HG03442 (cell line): ENCODE data around the gene TEX14.
A peak's percentile ranks its signal among the peaks of the same experiment; 100 is the strongest.
"Not testable (repeated sequence)": the region's sequence is repeated elsewhere in the genome, so short reads cannot be mapped to it uniquely, and the experiment has no call there.

Source experiments
- ATAC-seq: cut with Tn5 transposase; IDR thresholded peaks from one replicate; pipeline ENCODE4 v1.9.1; 2021; ENCODE audit warnings: mild to moderate bottlenecking, moderate library complexity; ENCODE audit not compliant: unreplicated experiment

TEX14 gene

GRCh38 chr17:58690033-58690432 is 1.8 kb downstream of the TEX14 start:
- not testable (repeated sequence) for ATAC-seq

- no peak for ATAC-seq
These were observed 3.3 kb downstream of the TEX14 start for GRCh38 chr17:58688521-58688920.

GRCh38 chr17:58686980-58687379 is 4.9 kb downstream of the TEX14 start:
- no peak for ATAC-seq

GRCh38 chr17:58684462-58684861 is 7.4 kb downstream of the TEX14 start:
- ATAC-seq = not testable (repeated sequence)

GRCh38 chr17:58684003-58684402 is 7.8 kb downstream of the TEX14 start:
- ATAC-seq = no peak

GRCh38 chr17:58680038-58680369 is 11.8 kb downstream of the TEX14 start:
- no peak for ATAC-seq

- ATAC-seq = no peak
These were observed 12.4 kb downstream of the TEX14 start for GRCh38 chr17:58679263-58680037.

GRCh38 chr17:58678287-58678686 is 13.6 kb downstream of the TEX14 start:
- ATAC-seq = not testable (repeated sequence)

- no peak for ATAC-seq
These were observed 14.5 kb downstream of the TEX14 start for GRCh38 chr17:58677194-58677880.

- ATAC-seq = no peak
These were observed 19.9 kb downstream of the TEX14 start for GRCh38 chr17:58671969-58672368.

GRCh38 chr17:58669853-58670252 is 22.0 kb downstream of the TEX14 start:
- no peak for ATAC-seq

- ATAC-seq = no peak
These were observed 23.3 kb downstream of the TEX14 start for GRCh38 chr17:58668598-58668935.

- no peak for ATAC-seq
These were observed 23.8 kb downstream of the TEX14 start for GRCh38 chr17:58667934-58668597.

- no peak for ATAC-seq
These were observed 25.0 kb downstream of the TEX14 start for GRCh38 chr17:58666858-58667267.

- no peak for ATAC-seq
These were observed 25.6 kb downstream of the TEX14 start for GRCh38 chr17:58665946-58666857.

GRCh38 chr17:58664302-58664701 is 27.5 kb downstream of the TEX14 start:
- ATAC-seq = no peak

- ATAC-seq = no peak
These were observed 30.3 kb downstream of the TEX14 start for GRCh38 chr17:58661499-58661898.

- no peak for ATAC-seq
These were observed 31.2 kb downstream of the TEX14 start for GRCh38 chr17:58660621-58661020.

- not testable (repeated sequence) for ATAC-seq
These were observed 32.1 kb downstream of the TEX14 start for GRCh38 chr17:58659714-58660084.

- ATAC-seq = peak; percentile 66
These were observed 32.8 kb downstream of the TEX14 start for GRCh38 chr17:58658804-58659713.
